SK-N-MC (cell line): ENCODE results near the gene ATP6V0C.

ENCODE experiments used
- DNase-seq: peaks from one replicate; pipeline ENCODE4 v3.0.0-alpha.2; 2011; ENCODE audit warnings: low read depth, low spot score
- H3K27ac ChIP-seq: fragments of 200-600 bp; sonication (generic); 2 replicates; pipeline ENCODE4 v1.5.1; 2016; ENCODE audit warnings: mixed run types
- H3K36me3 ChIP-seq: fragments of 200-600 bp; sonication (generic); 2 replicates; pipeline ENCODE4 v1.6.1; 2017; ENCODE audit warnings: antibody characterized with exemption, low read length, mixed read lengths; ENCODE audit not compliant: insufficient read depth
- H3K4me3 ChIP-seq: fragments of 200-600 bp; sonication (generic); 2 replicates; pipeline ENCODE4 v1.5.1; 2016
- H3K9ac ChIP-seq: fragments of 200-600 bp; sonication (generic); 2 replicates; pipeline ENCODE4 v1.8.0; 2017; ENCODE audit warnings: mixed run types, mixed read lengths; ENCODE audit not compliant: insufficient read length
- H3K9me3 ChIP-seq: fragments of 200-600 bp; sonication (generic); 2 replicates; pipeline ENCODE4 v1.6.1; 2017; ENCODE audit warnings: low read depth, mild to moderate bottlenecking, antibody characterized with exemption, low read length, moderate library complexity, mixed read lengths
- EZH2 ChIP-seq: fragments of 200-600 bp; sonication (generic); IDR thresholded peaks from one replicate; pipeline ENCODE4 v1.6.1; 2017; ENCODE audit warnings: antibody characterized with exemption
- FOXP2 ChIP-seq: optimal IDR thresholded peaks from 2 replicates; pipeline ENCODE3; 2011; ENCODE audit warnings: mild to moderate bottlenecking, moderate library complexity; ENCODE audit not compliant: insufficient read depth; ENCODE audit errors: extremely low read length, control extremely low read depth
- POLR2AphosphoS5 ChIP-seq: IDR thresholded peaks from 2 replicates; pipeline ENCODE4 v1.6.1; 2012; ENCODE audit warnings: mild to moderate bottlenecking, low read depth, low read length, borderline replicate concordance

Gene ATP6V0C

GRCh38 chr16:2480948-2481347 is 32.8 kb upstream of the ATP6V0C start:
- no peaks in the 10 kb centered on the region for H3K36me3 ChIP-seq

DNA sequence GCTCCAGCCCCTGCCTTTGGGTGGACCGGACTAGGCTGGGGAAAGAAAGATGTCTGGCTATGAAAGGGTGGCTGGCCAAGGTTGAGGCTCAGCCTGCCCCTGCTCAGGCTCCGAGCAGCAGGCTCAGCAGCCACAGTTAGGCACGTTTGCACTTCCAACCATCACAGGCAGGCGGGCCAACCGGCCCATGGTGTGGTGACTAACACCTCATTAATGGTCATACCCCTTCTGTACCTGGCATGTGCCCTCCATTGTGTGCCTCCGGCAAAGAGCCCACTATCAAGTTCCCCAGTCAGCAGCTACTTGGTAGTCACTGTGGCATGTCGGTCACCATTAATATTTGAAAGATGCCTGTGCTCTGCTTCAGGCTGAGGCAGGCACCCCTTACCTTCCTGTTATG is 32.1 kb upstream of the ATP6V0C start:
- Histone ChIP-seq H3K9me3 (no peaks in the 10 kb centered on the region), H3K36me3 (no peaks in the 10 kb centered on the region), H3K4me3 (no peak overlapping the region), H3K9ac (no peak overlapping the region), H3K27ac (no peak overlapping the region)
- DNase-seq = no peak
- no peak for TF ChIP-seq POLR2AphosphoS5
- no peak for TF ChIP-seq EZH2
- no peak for TF ChIP-seq FOXP2

More at GRCh38 chr16:2480948-2481347, 32.8 kb upstream of the ATP6V0C start:
- DNase-seq = no peak
- Histone ChIP-seq H3K4me3 (no peak overlapping the region), H3K9me3 (no peaks in the 10 kb centered on the region), H3K9ac (no peak overlapping the region), H3K27ac (no peak overlapping the region)
- TF ChIP-seq EZH2 = no peak

GRCh38 chr16:2482249-2482648 is 31.5 kb upstream of the ATP6V0C start:
- no peak overlapping the region for H3K27ac ChIP-seq
- TF ChIP-seq FOXP2 (no peak), EZH2 (no peak), POLR2AphosphoS5 (no peak)
- H3K9ac ChIP-seq = no peak overlapping the region
- H3K36me3 ChIP-seq = no peaks in the 10 kb centered on the region
- H3K9me3 ChIP-seq = no peaks in the 10 kb centered on the region
- no peak for DNase-seq
- H3K4me3 ChIP-seq = no peak overlapping the region

- H3K36me3 ChIP-seq = no peaks in the 10 kb centered on the region
Measured at GRCh38 chr16:2482708-2483534, 30.8 kb upstream of the ATP6V0C start.

GRCh38 chr16:2483939-2484897 is 29.5 kb upstream of the ATP6V0C start:
- H3K36me3 ChIP-seq = no peaks in the 10 kb centered on the region
- DNase-seq = no peak
- no peak overlapping the region for H3K27ac ChIP-seq
- no peak overlapping the region for H3K9ac ChIP-seq
- TF ChIP-seq EZH2 = no peak
- no peak for TF ChIP-seq FOXP2
- TF ChIP-seq POLR2AphosphoS5 = no peak
- no peaks in the 10 kb centered on the region for H3K9me3 ChIP-seq
- H3K4me3 ChIP-seq = no peak overlapping the region

More at GRCh38 chr16:2482708-2483534, 30.8 kb upstream of the ATP6V0C start:
- Histone ChIP-seq H3K4me3 (no peak overlapping the region), H3K27ac (no peak overlapping the region), H3K9ac (no peak overlapping the region), H3K9me3 (no peaks in the 10 kb centered on the region)
- no peak for TF ChIP-seq POLR2AphosphoS5
- TF ChIP-seq FOXP2 = no peak
- TF ChIP-seq EZH2 = no peak
- no peak for DNase-seq

- no peaks in the 10 kb centered on the region for H3K36me3 ChIP-seq
- H3K9me3 ChIP-seq = no peaks in the 10 kb centered on the region
- DNase-seq = no peak
- no peak overlapping the region for H3K27ac ChIP-seq
- TF ChIP-seq POLR2AphosphoS5 (no peak), FOXP2 (no peak), EZH2 (no peak)
- H3K4me3 ChIP-seq = no peak overlapping the region
- H3K9ac ChIP-seq = no peak overlapping the region
Measured at GRCh38 chr16:2484898-2485508, 28.7 kb upstream of the ATP6V0C start.

- H3K36me3 ChIP-seq = no peaks in the 10 kb centered on the region
- TF ChIP-seq EZH2 (no peak), POLR2AphosphoS5 (no peak), FOXP2 (no peak)
- no peak overlapping the region for H3K4me3 ChIP-seq
- no peak for DNase-seq
- no peaks in the 10 kb centered on the region for H3K9me3 ChIP-seq
- H3K27ac ChIP-seq = no peak overlapping the region
- H3K9ac ChIP-seq = no peak overlapping the region
Measured at GRCh38 chr16:2485811-2486507, 27.8 kb upstream of the ATP6V0C start.
